ENCODE results near the gene CEP152.

Gene CEP152

DNA sequence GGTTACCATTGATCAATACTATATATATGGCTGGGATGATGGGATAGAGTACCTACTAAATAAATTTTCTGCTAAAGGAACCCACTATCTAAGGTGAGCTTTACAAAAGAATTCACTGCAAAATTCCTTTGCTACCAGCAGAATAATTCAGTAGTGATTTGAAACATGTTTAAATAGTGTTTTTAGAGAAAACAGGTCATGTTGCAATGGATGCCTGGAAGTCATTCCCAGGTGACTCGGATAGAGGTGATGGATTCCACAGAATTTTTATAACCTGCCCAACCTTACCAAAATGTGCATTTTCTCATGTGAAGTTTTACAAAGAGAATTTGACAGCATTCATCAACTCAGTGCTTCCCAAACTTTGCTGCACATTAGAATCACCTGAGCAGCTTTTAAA, 53.2 kb downstream of the CEP152 start:
- Histone ChIP-seq H3K27ac (ENCODE audit: low read length) (no peak overlapping the region), H2AFZ (ENCODE audit: low read depth, low read length) (no peak overlapping the region), H3K4me1 (ENCODE audit: low read length) (peaks cover 13% of the 10 kb centered on the region), H3K9ac (ENCODE audit: low read length) (no peak overlapping the region), H4K20me1 (ENCODE audit: insufficient read depth, low read length) (no peaks in the 10 kb centered on the region), H3K9me3 (ENCODE audit: insufficient read depth, low read length) (no peaks in the 10 kb centered on the region), H3K4me2 (ENCODE audit: low read length) (no peak overlapping the region), H3K27me3 (ENCODE audit: low read depth, low read length) (no peaks in the 10 kb centered on the region), H3K4me3 (ENCODE audit: low read length) (no peak overlapping the region), H3K79me2 (ENCODE audit: low read length) (no peaks in the 10 kb centered on the region), H3K36me3 (replicated peaks; ENCODE audit: low read depth, low read length) (peaks cover 32% of the 10 kb centered on the region)
- TF ChIP-seq EZH2phosphoT487 (IDR thresholded peaks at IDR 0.05; ENCODE audit: low read depth), result no peak
- TF ChIP-seq, protein P1, sequence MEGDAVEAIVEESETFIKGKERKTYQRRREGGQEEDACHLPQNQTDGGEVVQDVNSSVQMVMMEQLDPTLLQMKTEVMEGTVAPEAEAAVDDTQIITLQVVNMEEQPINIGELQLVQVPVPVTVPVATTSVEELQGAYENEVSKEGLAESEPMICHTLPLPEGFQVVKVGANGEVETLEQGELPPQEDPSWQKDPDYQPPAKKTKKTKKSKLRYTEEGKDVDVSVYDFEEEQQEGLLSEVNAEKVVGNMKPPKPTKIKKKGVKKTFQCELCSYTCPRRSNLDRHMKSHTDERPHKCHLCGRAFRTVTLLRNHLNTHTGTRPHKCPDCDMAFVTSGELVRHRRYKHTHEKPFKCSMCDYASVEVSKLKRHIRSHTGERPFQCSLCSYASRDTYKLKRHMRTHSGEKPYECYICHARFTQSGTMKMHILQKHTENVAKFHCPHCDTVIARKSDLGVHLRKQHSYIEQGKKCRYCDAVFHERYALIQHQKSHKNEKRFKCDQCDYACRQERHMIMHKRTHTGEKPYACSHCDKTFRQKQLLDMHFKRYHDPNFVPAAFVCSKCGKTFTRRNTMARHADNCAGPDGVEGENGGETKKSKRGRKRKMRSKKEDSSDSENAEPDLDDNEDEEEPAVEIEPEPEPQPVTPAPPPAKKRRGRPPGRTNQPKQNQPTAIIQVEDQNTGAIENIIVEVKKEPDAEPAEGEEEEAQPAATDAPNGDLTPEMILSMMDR (IDR thresholded peaks at IDR 0.05; ENCODE audit: low read depth, low read length), result no peak

DNA sequence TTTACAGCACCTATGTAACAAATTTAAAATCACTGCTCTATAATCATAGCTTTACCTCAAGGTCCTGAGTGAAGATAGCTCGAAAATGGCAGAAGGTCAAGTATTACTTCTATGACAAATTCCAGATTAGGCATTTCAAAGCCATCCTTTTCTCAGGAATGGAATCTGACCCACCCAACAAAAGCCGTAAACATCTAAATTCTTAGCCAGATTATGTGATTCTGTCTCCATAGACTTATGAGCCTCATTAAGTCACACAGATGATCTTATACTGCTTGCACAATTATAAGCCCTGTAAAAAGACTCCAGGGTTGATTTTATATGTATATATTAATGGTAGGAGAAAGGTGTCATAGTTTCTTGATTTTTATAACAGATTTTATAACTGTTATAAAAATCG, 56.9 kb downstream of the CEP152 start:
- H3K9ac ChIP-seq (ENCODE audit: low read length), result no peak overlapping the region
- no peaks in the 10 kb centered on the region for H3K9me3 ChIP-seq (ENCODE audit: insufficient read depth, low read length)
- H3K36me3 ChIP-seq (replicated peaks; ENCODE audit: low read depth, low read length), result peaks cover 24% of the 10 kb centered on the region

DNA sequence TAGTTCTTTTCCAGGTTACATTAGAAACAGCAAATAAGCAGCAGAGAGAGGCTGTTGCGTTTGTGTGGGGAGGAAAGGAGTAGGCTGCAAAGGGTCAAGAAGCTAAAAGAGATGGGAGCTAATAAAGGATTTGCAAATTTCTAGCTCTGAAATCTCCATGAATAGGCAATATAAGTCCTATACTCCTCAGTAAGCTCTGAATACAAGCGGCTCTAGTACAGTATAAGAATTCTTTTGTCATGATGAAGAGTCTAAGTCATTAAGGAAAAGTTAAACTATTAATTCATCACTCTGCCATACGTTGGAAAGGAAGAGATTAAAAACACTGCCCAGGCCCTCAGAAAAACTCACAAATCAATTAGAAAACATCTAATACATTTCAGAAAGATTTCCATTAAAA, 59.3 kb downstream of the CEP152 start:
- Histone ChIP-seq H3K9ac (ENCODE audit: low read length) (no peak overlapping the region), H3K9me3 (ENCODE audit: insufficient read depth, low read length) (no peaks in the 10 kb centered on the region), H3K27ac (ENCODE audit: low read length) (no peak overlapping the region), H3K36me3 (replicated peaks; ENCODE audit: low read depth, low read length) (peaks cover 22% of the 10 kb centered on the region), H3K27me3 (ENCODE audit: low read depth, low read length) (no peaks in the 10 kb centered on the region), H4K20me1 (ENCODE audit: insufficient read depth, low read length) (no peaks in the 10 kb centered on the region), H3K4me3 (ENCODE audit: low read length) (no peak overlapping the region), H3K4me2 (ENCODE audit: low read length) (no peak overlapping the region), H3K4me1 (ENCODE audit: low read length) (peaks cover 13% of the 10 kb centered on the region), H2AFZ (ENCODE audit: low read depth, low read length) (no peak overlapping the region), H3K79me2 (ENCODE audit: low read length) (no peaks in the 10 kb centered on the region)
- no peak for TF ChIP-seq EZH2phosphoT487 (IDR thresholded peaks at IDR 0.05; ENCODE audit: low read depth)
- TF ChIP-seq, protein P1 (IDR thresholded peaks at IDR 0.05; ENCODE audit: low read depth, low read length), result no peak

More for the DNA sequence above, 56.9 kb downstream of the CEP152 start:
- Histone ChIP-seq H3K4me2 (ENCODE audit: low read length) (no peak overlapping the region), H3K79me2 (ENCODE audit: low read length) (no peaks in the 10 kb centered on the region), H4K20me1 (ENCODE audit: insufficient read depth, low read length) (no peaks in the 10 kb centered on the region), H3K27me3 (ENCODE audit: low read depth, low read length) (no peaks in the 10 kb centered on the region), H2AFZ (ENCODE audit: low read depth, low read length) (no peak overlapping the region), H3K27ac (ENCODE audit: low read length) (no peak overlapping the region), H3K4me3 (ENCODE audit: low read length) (no peak overlapping the region), H3K4me1 (ENCODE audit: low read length) (peaks cover 13% of the 10 kb centered on the region)
- TF ChIP-seq, protein P1 (IDR thresholded peaks at IDR 0.05; ENCODE audit: low read depth, low read length), result no peak
- TF ChIP-seq EZH2phosphoT487 (IDR thresholded peaks at IDR 0.05; ENCODE audit: low read depth), result no peak

DNA sequence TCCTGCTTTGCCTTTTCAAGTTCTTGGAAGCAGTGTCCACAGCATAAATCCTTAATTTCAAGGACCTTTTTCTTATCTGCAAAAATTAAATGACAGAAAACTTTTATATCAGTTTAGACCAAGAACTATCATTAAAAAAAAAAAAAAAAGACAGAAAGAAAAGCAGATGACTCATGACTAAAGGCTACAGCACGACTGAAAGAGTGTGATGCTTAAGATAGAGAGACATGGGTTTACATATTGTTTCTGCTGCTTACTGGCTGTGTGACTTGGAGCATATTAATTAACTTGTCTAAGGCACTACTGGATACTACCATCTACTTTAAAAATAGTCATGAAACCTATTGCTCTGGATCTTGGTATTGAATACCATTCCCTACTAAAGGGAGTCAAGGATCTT, 62.3 kb downstream of the CEP152 start:
- no peak overlapping the region for H3K4me3 ChIP-seq (ENCODE audit: low read length)
- no peaks in the 10 kb centered on the region for H3K4me1 ChIP-seq (ENCODE audit: low read length)
- H4K20me1 ChIP-seq (ENCODE audit: insufficient read depth, low read length), result no peaks in the 10 kb centered on the region
- H3K27ac ChIP-seq (ENCODE audit: low read length), result no peak overlapping the region
- H3K4me2 ChIP-seq (ENCODE audit: low read length), result no peak overlapping the region
- no peak overlapping the region for H2AFZ ChIP-seq (ENCODE audit: low read depth, low read length)
- H3K36me3 ChIP-seq (replicated peaks; ENCODE audit: low read depth, low read length), result peaks cover 13% of the 10 kb centered on the region
- H3K27me3 ChIP-seq (ENCODE audit: low read depth, low read length), result no peaks in the 10 kb centered on the region
- H3K79me2 ChIP-seq (ENCODE audit: low read length), result no peaks in the 10 kb centered on the region
- no peak overlapping the region for H3K9ac ChIP-seq (ENCODE audit: low read length)
- no peaks in the 10 kb centered on the region for H3K9me3 ChIP-seq (ENCODE audit: insufficient read depth, low read length)
- TF ChIP-seq EZH2phosphoT487 (IDR thresholded peaks at IDR 0.05; ENCODE audit: low read depth), result no peak
- TF ChIP-seq, protein P1 (IDR thresholded peaks at IDR 0.05; ENCODE audit: low read depth, low read length), result no peak
